Measurements from ENCODE around the gene FGD2. TPM values are rescaled to one million over a fixed set of nuclear protein-coding genes. Genes with fewer than 3 reads are reported as not detected.

Gene FGD2
- total and polyA plus RNA-seq, 2 of the 4 experiments (the other 2 are of a cell fraction), result 0.07 TPM; not detected in 1

GRCh38 chr6:37059344-37060194 lies 54.1 kb downstream of the FGD2 start (continued):
- TF ChIP-seq ELK1 (IDR thresholded peaks at IDR 0.05; ENCODE audit: borderline replicate concordance, low read depth, low read length) (no peak), CEBPB (IDR thresholded peaks at IDR 0.05; ENCODE audit: low read depth, low read length) (no peak)

DNA sequence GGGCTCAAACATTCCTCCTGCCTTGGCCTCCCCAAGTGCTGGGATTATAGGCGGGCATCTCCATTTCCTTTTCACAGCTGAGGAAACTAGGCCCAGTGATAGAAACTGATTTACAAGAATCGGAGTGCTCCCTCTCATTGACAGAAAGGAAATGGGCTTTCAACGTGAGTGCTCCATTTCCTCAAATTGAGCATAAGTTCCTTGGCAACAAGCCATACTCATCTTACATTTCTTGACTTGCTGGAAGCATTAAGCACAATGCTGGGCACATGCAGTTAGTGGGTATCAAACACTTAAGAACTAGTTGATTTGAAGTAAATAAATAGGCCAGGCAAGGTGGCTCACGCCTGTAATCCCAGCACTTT lies 54.7 kb downstream of the FGD2 start:
- peak overlapping the region; percentile 90 to 92 for H4K8ac ChIP-seq (ENCODE audit: low read depth in 2 of 2, low read length in 2 of 2)
- no peaks in the 10 kb centered on the region for H3K9me3 ChIP-seq (ENCODE audit: control insufficient read depth, insufficient read depth, low read length)
- POLR2A ChIA-PET (ENCODE audit: unreplicated experiment), result no interaction called here
- peak overlapping the region; percentile 89; the same call in 1 of the 2 replicates for H3K56ac ChIP-seq (ENCODE audit: extremely low read depth, insufficient read depth, low read length)
- peak overlapping the region; percentile 95 for H2BK20ac ChIP-seq (ENCODE audit: low read depth, low read length)
- H2BK120ac ChIP-seq (ENCODE audit: low read depth, low read length), result peak overlapping the region; percentile 97
- ATAC-seq (ENCODE audit: low read depth), result no peak
- H2AFZ ChIP-seq (replicated peaks; ENCODE audit: low read length, poor library complexity), result peak overlapping the region; percentile 95
- H3K27ac ChIP-seq (ENCODE audit: insufficient read depth, low read length), result peak overlapping the region; percentile 81
- H3K9ac ChIP-seq (ENCODE audit: low read depth, low read length), result peak overlapping the region; percentile 45
- H3K79me1 ChIP-seq (ENCODE audit: low read depth in 1 of 2, low read length in 2 of 2), result peaks cover 0 to 3% of the 10 kb centered on the region in 2 experiments; a peak in 1 of 4 replicates
- no peaks in the 10 kb centered on the region for H4K20me1 ChIP-seq (ENCODE audit: insufficient read depth, low read length)
- DNase-seq, result no peak
- in situ Hi-C loops (cut with MboI; ENCODE audit: low sequenced_read_pairs), result no loop called here
- no peaks in the 10 kb centered on the region for H3K36me3 ChIP-seq (ENCODE audit: control insufficient read depth, insufficient read depth, low read length)
- peak overlapping the region; percentile 52 for H3K18ac ChIP-seq (ENCODE audit: low read depth, low read length)
- peak overlapping the region; percentile 87 for H2BK5ac ChIP-seq (ENCODE audit: low read depth, low read length, poor library complexity, severe bottlenecking)
- no peaks in the 10 kb centered on the region for H3K27me3 ChIP-seq (ENCODE audit: control insufficient read depth, insufficient read depth, low read length)
- peak overlapping the region; percentile 94 for H3K14ac ChIP-seq (replicated peaks; ENCODE audit: low read depth, low read length)
- BruUV-seq (replicated peaks), result no TSS peak
- H2BK15ac ChIP-seq (ENCODE audit: low read depth, low read length), result peak overlapping the region; percentile 63; the same call in 2 of the 3 replicates
- CTCF ChIA-PET, result no interaction called here
- peak overlapping the region; percentile 44 for H4K5ac ChIP-seq (ENCODE audit: low read depth, low read length)
- no peak overlapping the region for H3K4me3 ChIP-seq (ENCODE audit: insufficient read depth, low read depth, low read length)
- intact Hi-C loops (cut with micrococcal nuclease), result no loop called here
- dilution Hi-C loops (cut with HindIII; ENCODE audit: low sequenced_read_pairs, unreplicated experiment), result no loop called here
- peak overlapping the region; percentile 92 for H2AK9ac ChIP-seq (replicated peaks; ENCODE audit: low read depth, low read length, poor library complexity)
- H3K4me1 ChIP-seq (ENCODE audit: control insufficient read depth, insufficient read depth, low read length), result peaks cover 12% of the 10 kb centered on the region
- peak overlapping the region; percentile 100 for H2AK5ac ChIP-seq (ENCODE audit: low read depth, low read length)
- H3K23ac ChIP-seq (ENCODE audit: low read depth, low read length), result peak overlapping the region; percentile 93
- H4K91ac ChIP-seq (ENCODE audit: insufficient read depth, low read depth, low read length), result peak overlapping the region; percentile 97
- H3K4ac ChIP-seq (ENCODE audit: low read depth, low read length), result peak overlapping the region; percentile 98
- no peak overlapping the region for H3K4me2 ChIP-seq (ENCODE audit: low read depth, low read length)
- WGBS, 2 experiments (ENCODE audit: extremely low coverage in 2 of 2, insufficient read length in 1 of 2), result 100% methylated on average over 1 of the region's 4 CpGs; no CpG with 5 or more reads in 1 of the 2 experiments
- peaks cover 15% of the 10 kb centered on the region for H3K9me1 ChIP-seq (ENCODE audit: insufficient read depth, low read length)
- TF ChIP-seq MAZ (IDR thresholded peaks at IDR 0.05; ENCODE audit: borderline replicate concordance, low read depth, low read length) (no peak), RFX5 (IDR thresholded peaks at IDR 0.05; ENCODE audit: low read depth, low read length) (no peak), RAD21 (IDR thresholded peaks at IDR 0.05; ENCODE audit: low read length) (no peak), MXI1 (IDR thresholded peaks at IDR 0.05; ENCODE audit: borderline replicate concordance, low read depth, low read length) (no peak), CEBPB (IDR thresholded peaks at IDR 0.05; ENCODE audit: low read depth, low read length) (no peak), CHD1 (IDR thresholded peaks at IDR 0.05; ENCODE audit: low read depth, low read length) (no peak), ELK1 (IDR thresholded peaks at IDR 0.05; ENCODE audit: borderline replicate concordance, low read depth, low read length) (no peak), RCOR1 (IDR thresholded peaks at IDR 0.05; ENCODE audit: insufficient replicate concordance, low read length) (no peak), BHLHE40 (IDR thresholded peaks at IDR 0.05; ENCODE audit: low read depth, low read length) (no peak), SMC3 (IDR thresholded peaks at IDR 0.05; ENCODE audit: low read depth, low read length) (no peak)
